ENCODE measurements around the gene PKP1.
A peak's percentile ranks its signal among the peaks of the same experiment; 100 is the strongest.

PKP1 gene

GRCh38 chr1:201350884-201351283 lies 67.6 kb downstream of the PKP1 start:
- H3K27ac ChIP-seq (replicated peaks; ENCODE audit: low read length), result no peak overlapping the region

GRCh38 chr1:201351617-201352016 lies 68.3 kb downstream of the PKP1 start:
- H3K4me3 ChIP-seq (ENCODE audit: low read length in 2 of 2), result no peak overlapping the region
- H2BK120ac ChIP-seq (ENCODE audit: low read depth, low read length), result no peak overlapping the region
- H3K23ac ChIP-seq (ENCODE audit: low read depth, low read length, poor library complexity), result no peak overlapping the region
- no peak overlapping the region for H3K4me2 ChIP-seq (ENCODE audit: insufficient read depth, low read length, poor library complexity, severe bottlenecking)
- H2BK5ac ChIP-seq (ENCODE audit: low read length), result no peak overlapping the region
- H3K27ac ChIP-seq (replicated peaks; ENCODE audit: low read length), result no peak overlapping the region
- no peak overlapping the region for H2AK5ac ChIP-seq (ENCODE audit: low read depth, low read length)
- no peak overlapping the region for H3K4ac ChIP-seq (ENCODE audit: low read length)
- H2BK12ac ChIP-seq (ENCODE audit: low read length), result no peak overlapping the region
- H3K36me3 ChIP-seq (replicated peaks in 1 of 2; ENCODE audit: control insufficient read depth in 2 of 2, insufficient read depth in 2 of 2, low read length in 2 of 2), result no peaks in the 10 kb centered on the region
- H3K27me3 ChIP-seq (ENCODE audit: control insufficient read depth in 3 of 3, insufficient read depth in 3 of 3, low read depth in 1 of 3, low read length in 3 of 3), result peaks cover 0 to 21% (median 0%) of the 10 kb centered on the region in 3 experiments
- H3K9me3 ChIP-seq (replicated peaks in 1 of 2; ENCODE audit: control insufficient read depth in 2 of 2, insufficient read depth in 1 of 2, low read depth in 1 of 2, low read length in 2 of 2), result no peaks in the 10 kb centered on the region
- H3K18ac ChIP-seq (ENCODE audit: low read length), result no peak overlapping the region
- no peak overlapping the region for H3K9ac ChIP-seq (ENCODE audit: low read depth, low read length, poor library complexity)
- H3K79me1 ChIP-seq (ENCODE audit: low read depth, low read length), result no peaks in the 10 kb centered on the region
- peaks cover 0 to 4% of the 10 kb centered on the region in 2 donors for H3K4me1 ChIP-seq (ENCODE audit: control insufficient read depth in 2 of 2, insufficient read depth in 1 of 2, low read depth in 1 of 2, low read length in 2 of 2)
- no peak overlapping the region for H3K14ac ChIP-seq (ENCODE audit: low read length)
- H4K8ac ChIP-seq (ENCODE audit: low read depth, low read length), result no peak overlapping the region
- H2AFZ ChIP-seq (ENCODE audit: low read length), result no peak overlapping the region
- no peak for DNase-seq (ENCODE audit: low spot score)
- no peak overlapping the region for H4K91ac ChIP-seq (ENCODE audit: low read depth, low read length, poor library complexity)
- no peak overlapping the region for H2BK15ac ChIP-seq (ENCODE audit: low read length)

More at GRCh38 chr1:201350884-201351283, 67.6 kb downstream of the PKP1 start:
- no peak overlapping the region for H2BK12ac ChIP-seq (ENCODE audit: low read length)
- H3K14ac ChIP-seq (ENCODE audit: low read length), result no peak overlapping the region
- H3K36me3 ChIP-seq (replicated peaks in 1 of 2; ENCODE audit: control insufficient read depth in 2 of 2, insufficient read depth in 2 of 2, low read length in 2 of 2), result no peaks in the 10 kb centered on the region
- H3K4me2 ChIP-seq (ENCODE audit: insufficient read depth, low read length, poor library complexity, severe bottlenecking), result no peak overlapping the region
- no peak overlapping the region for H3K4me3 ChIP-seq (ENCODE audit: low read length in 2 of 2)
- DNase-seq (ENCODE audit: low spot score), result no peak
- no peak overlapping the region for H2BK5ac ChIP-seq (ENCODE audit: low read length)
- H3K27me3 ChIP-seq (ENCODE audit: control insufficient read depth in 3 of 3, insufficient read depth in 3 of 3, low read depth in 1 of 3, low read length in 3 of 3), result peaks cover 0 to 19% (median 0%) of the 10 kb centered on the region in 3 experiments
- H2AFZ ChIP-seq (ENCODE audit: low read length), result no peak overlapping the region
- H3K23ac ChIP-seq (ENCODE audit: low read depth, low read length, poor library complexity), result peak overlapping the region; percentile 10
- no peak overlapping the region for H4K8ac ChIP-seq (ENCODE audit: low read depth, low read length)
- H3K79me1 ChIP-seq (ENCODE audit: low read depth, low read length), result no peaks in the 10 kb centered on the region
- no peak overlapping the region for H2BK120ac ChIP-seq (ENCODE audit: low read depth, low read length)
- H3K18ac ChIP-seq (ENCODE audit: low read length), result no peak overlapping the region
- peaks cover 0 to 5% of the 10 kb centered on the region in 2 donors for H3K4me1 ChIP-seq (ENCODE audit: control insufficient read depth in 2 of 2, insufficient read depth in 1 of 2, low read depth in 1 of 2, low read length in 2 of 2)
- H3K9ac ChIP-seq (ENCODE audit: low read depth, low read length, poor library complexity), result no peak overlapping the region
- WGBS, 2 donors (ENCODE audit: extremely low coverage in 2 of 2, insufficient read length in 2 of 2, insufficient replicate concordance in 1 of 2), result no CpG with 5 or more reads among the region's 7 CpGs
- no peak overlapping the region for H3K4ac ChIP-seq (ENCODE audit: low read length)
- no peak overlapping the region for H2AK5ac ChIP-seq (ENCODE audit: low read depth, low read length)
- no peak overlapping the region for H4K91ac ChIP-seq (ENCODE audit: low read depth, low read length, poor library complexity)
- peak overlapping the region; percentile 30 for H2BK15ac ChIP-seq (ENCODE audit: low read length)
- no peaks in the 10 kb centered on the region for H3K9me3 ChIP-seq (replicated peaks in 1 of 2; ENCODE audit: control insufficient read depth in 2 of 2, insufficient read depth in 1 of 2, low read depth in 1 of 2, low read length in 2 of 2)

GRCh38 chr1:201353186-201353940 lies 70.1 kb downstream of the PKP1 start:
- DNase-seq (ENCODE audit: low spot score), result no peak
- WGBS, 2 donors (ENCODE audit: extremely low coverage in 2 of 2, insufficient read length in 2 of 2, insufficient replicate concordance in 1 of 2), result no CpG with 5 or more reads among the region's 13 CpGs

GRCh38 chr1:201354151-201354900 lies 71.0 kb downstream of the PKP1 start:
- H3K79me1 ChIP-seq (ENCODE audit: low read depth, low read length), result no peaks in the 10 kb centered on the region
- no peak overlapping the region for H2AFZ ChIP-seq (ENCODE audit: low read length)
- no peak for DNase-seq (ENCODE audit: low spot score)
- H3K4me3 ChIP-seq (ENCODE audit: low read length in 2 of 2), result no peak overlapping the region
- H3K14ac ChIP-seq (ENCODE audit: low read length), result peak overlapping the region; percentile 92
- peak overlapping the region; percentile 23 for H4K8ac ChIP-seq (ENCODE audit: low read depth, low read length)
- no peaks in the 10 kb centered on the region for H3K36me3 ChIP-seq (replicated peaks in 1 of 2; ENCODE audit: control insufficient read depth in 2 of 2, insufficient read depth in 2 of 2, low read length in 2 of 2)
- H2BK15ac ChIP-seq (ENCODE audit: low read length), result no peak overlapping the region
- peak overlapping the region; percentile 67 for H3K23ac ChIP-seq (ENCODE audit: low read depth, low read length, poor library complexity)
- no peak overlapping the region for H4K91ac ChIP-seq (ENCODE audit: low read depth, low read length, poor library complexity)
- peaks cover 0 to 8% of the 10 kb centered on the region in 2 donors for H3K4me1 ChIP-seq (ENCODE audit: control insufficient read depth in 2 of 2, insufficient read depth in 1 of 2, low read depth in 1 of 2, low read length in 2 of 2)
- H2BK12ac ChIP-seq (ENCODE audit: low read length), result no peak overlapping the region
- peaks cover 0 to 16% (median 0%) of the 10 kb centered on the region in 3 experiments for H3K27me3 ChIP-seq (ENCODE audit: control insufficient read depth in 3 of 3, insufficient read depth in 3 of 3, low read depth in 1 of 3, low read length in 3 of 3)
- H3K9ac ChIP-seq (ENCODE audit: low read depth, low read length, poor library complexity), result no peak overlapping the region
- H2BK5ac ChIP-seq (ENCODE audit: low read length), result no peak overlapping the region
- H3K4me2 ChIP-seq (ENCODE audit: insufficient read depth, low read length, poor library complexity, severe bottlenecking), result no peak overlapping the region
- H3K4ac ChIP-seq (ENCODE audit: low read length), result no peak overlapping the region
- no peak overlapping the region for H2BK120ac ChIP-seq (ENCODE audit: low read depth, low read length)
- no peak overlapping the region for H3K27ac ChIP-seq (replicated peaks; ENCODE audit: low read length)
- peak overlapping the region; percentile 35 for H3K18ac ChIP-seq (ENCODE audit: low read length)
- H2AK5ac ChIP-seq (ENCODE audit: low read depth, low read length), result peak overlapping the region; percentile 78
- WGBS, 2 donors (ENCODE audit: extremely low coverage in 2 of 2, insufficient read length in 2 of 2, insufficient replicate concordance in 1 of 2), result no CpG with 5 or more reads among the region's 9 CpGs
- H3K9me3 ChIP-seq (replicated peaks in 1 of 2; ENCODE audit: control insufficient read depth in 2 of 2, insufficient read depth in 1 of 2, low read depth in 1 of 2, low read length in 2 of 2), result no peaks in the 10 kb centered on the region

More at GRCh38 chr1:201353186-201353940, 70.1 kb downstream of the PKP1 start:
- Histone ChIP-seq H3K18ac (ENCODE audit: low read length) (peak overlapping the region; percentile 41), H3K4me1 (ENCODE audit: control insufficient read depth in 2 of 2, insufficient read depth in 1 of 2, low read depth in 1 of 2, low read length in 2 of 2) (peaks cover 0 to 2% of the 10 kb centered on the region in 2 donors), H3K9me3 (replicated peaks in 1 of 2; ENCODE audit: control insufficient read depth in 2 of 2, insufficient read depth in 1 of 2, low read depth in 1 of 2, low read length in 2 of 2) (no peaks in the 10 kb centered on the region), H3K4me2 (ENCODE audit: insufficient read depth, low read length, poor library complexity, severe bottlenecking) (no peak overlapping the region), H4K91ac (ENCODE audit: low read depth, low read length, poor library complexity) (no peak overlapping the region), H2AFZ (ENCODE audit: low read length) (no peak overlapping the region), H4K8ac (ENCODE audit: low read depth, low read length) (peak overlapping the region; percentile 29), H3K23ac (ENCODE audit: low read depth, low read length, poor library complexity) (no peak overlapping the region), H2AK5ac (ENCODE audit: low read depth, low read length) (peak overlapping the region; percentile 47), H2BK12ac (ENCODE audit: low read length) (no peak overlapping the region), H3K36me3 (replicated peaks in 1 of 2; ENCODE audit: control insufficient read depth in 2 of 2, insufficient read depth in 2 of 2, low read length in 2 of 2) (no peaks in the 10 kb centered on the region), H2BK120ac (ENCODE audit: low read depth, low read length) (no peak overlapping the region), H3K4me3 (ENCODE audit: low read length in 2 of 2) (no peak overlapping the region), H3K27me3 (ENCODE audit: control insufficient read depth in 3 of 3, insufficient read depth in 3 of 3, low read depth in 1 of 3, low read length in 3 of 3) (peaks cover 0 to 21% (median 0%) of the 10 kb centered on the region in 3 experiments), H2BK5ac (ENCODE audit: low read length) (peak overlapping the region; percentile 32), H3K14ac (ENCODE audit: low read length) (no peak overlapping the region), H3K4ac (ENCODE audit: low read length) (no peak overlapping the region), H3K79me1 (ENCODE audit: low read depth, low read length) (no peaks in the 10 kb centered on the region), H3K9ac (ENCODE audit: low read depth, low read length, poor library complexity) (no peak overlapping the region), H2BK15ac (ENCODE audit: low read length) (peak overlapping the region; percentile 54), H3K27ac (replicated peaks; ENCODE audit: low read length) (no peak overlapping the region)
